ENCODE measurements around the gene DNTT.

Gene DNTT

DNA sequence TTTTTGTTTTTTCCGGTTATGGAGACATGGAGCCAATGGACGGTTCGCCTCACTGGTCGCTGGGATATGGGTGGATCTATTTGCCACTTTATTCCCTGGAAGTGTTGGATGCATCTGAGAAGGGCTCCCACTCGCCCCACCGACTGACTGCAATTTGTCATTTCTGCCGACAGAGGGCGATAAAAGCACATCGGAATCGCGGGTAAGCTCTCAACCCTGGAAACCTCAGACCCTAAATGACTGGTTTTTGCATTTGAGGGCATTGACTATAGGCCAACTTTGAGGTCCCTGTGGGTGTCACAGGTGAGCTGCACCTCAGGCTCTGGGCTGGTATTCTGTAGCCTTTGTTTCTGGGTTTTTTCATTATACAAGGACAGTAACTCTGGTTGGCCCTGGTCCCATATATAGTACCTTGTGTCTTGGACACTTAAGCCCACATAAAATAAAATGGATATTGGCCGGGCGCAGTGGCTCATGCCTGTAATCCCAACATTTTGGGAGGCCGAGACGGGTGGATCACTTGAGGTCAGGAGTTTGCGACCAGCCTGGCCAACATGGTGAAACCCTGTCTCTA is 66.4 kb downstream of the DNTT start:
- TF ChIP-seq, protein P1, sequence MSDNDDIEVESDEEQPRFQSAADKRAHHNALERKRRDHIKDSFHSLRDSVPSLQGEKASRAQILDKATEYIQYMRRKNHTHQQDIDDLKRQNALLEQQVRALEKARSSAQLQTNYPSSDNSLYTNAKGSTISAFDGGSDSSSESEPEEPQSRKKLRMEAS (IDR thresholded peaks at IDR 0.05; ENCODE audit: low read depth, low read length), result no peak
- no peak for TF ChIP-seq MYC (IDR thresholded peaks at IDR 0.05; ENCODE audit: low read depth, low read length)
- TF ChIP-seq, protein P2, sequence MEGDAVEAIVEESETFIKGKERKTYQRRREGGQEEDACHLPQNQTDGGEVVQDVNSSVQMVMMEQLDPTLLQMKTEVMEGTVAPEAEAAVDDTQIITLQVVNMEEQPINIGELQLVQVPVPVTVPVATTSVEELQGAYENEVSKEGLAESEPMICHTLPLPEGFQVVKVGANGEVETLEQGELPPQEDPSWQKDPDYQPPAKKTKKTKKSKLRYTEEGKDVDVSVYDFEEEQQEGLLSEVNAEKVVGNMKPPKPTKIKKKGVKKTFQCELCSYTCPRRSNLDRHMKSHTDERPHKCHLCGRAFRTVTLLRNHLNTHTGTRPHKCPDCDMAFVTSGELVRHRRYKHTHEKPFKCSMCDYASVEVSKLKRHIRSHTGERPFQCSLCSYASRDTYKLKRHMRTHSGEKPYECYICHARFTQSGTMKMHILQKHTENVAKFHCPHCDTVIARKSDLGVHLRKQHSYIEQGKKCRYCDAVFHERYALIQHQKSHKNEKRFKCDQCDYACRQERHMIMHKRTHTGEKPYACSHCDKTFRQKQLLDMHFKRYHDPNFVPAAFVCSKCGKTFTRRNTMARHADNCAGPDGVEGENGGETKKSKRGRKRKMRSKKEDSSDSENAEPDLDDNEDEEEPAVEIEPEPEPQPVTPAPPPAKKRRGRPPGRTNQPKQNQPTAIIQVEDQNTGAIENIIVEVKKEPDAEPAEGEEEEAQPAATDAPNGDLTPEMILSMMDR (IDR thresholded peaks at IDR 0.05; ENCODE audit: low read depth, low read length), result peak; percentile 92
- peak; percentile 69 for DNase-seq (ENCODE audit: low read depth)
- H3K4me3 ChIP-seq (ENCODE audit: low read depth, low read length), result no peak overlapping the region

- H3K4me3 ChIP-seq (ENCODE audit: low read depth, low read length), result no peak overlapping the region
- DNase-seq (ENCODE audit: low read depth), result no peak
- TF ChIP-seq, protein P1 (IDR thresholded peaks at IDR 0.05; ENCODE audit: low read depth, low read length), result no peak
- TF ChIP-seq POLR2A (IDR thresholded peaks at IDR 0.05; ENCODE audit: extremely low read depth, insufficient read length), result no peak
- TF ChIP-seq, protein P2 (IDR thresholded peaks at IDR 0.05; ENCODE audit: low read depth, low read length), result no peak
- no peak for TF ChIP-seq MYC (IDR thresholded peaks at IDR 0.05; ENCODE audit: low read depth, low read length)
These were observed 67.1 kb downstream of the DNTT start for GRCh38 chr10:96371356-96371755.

DNA sequence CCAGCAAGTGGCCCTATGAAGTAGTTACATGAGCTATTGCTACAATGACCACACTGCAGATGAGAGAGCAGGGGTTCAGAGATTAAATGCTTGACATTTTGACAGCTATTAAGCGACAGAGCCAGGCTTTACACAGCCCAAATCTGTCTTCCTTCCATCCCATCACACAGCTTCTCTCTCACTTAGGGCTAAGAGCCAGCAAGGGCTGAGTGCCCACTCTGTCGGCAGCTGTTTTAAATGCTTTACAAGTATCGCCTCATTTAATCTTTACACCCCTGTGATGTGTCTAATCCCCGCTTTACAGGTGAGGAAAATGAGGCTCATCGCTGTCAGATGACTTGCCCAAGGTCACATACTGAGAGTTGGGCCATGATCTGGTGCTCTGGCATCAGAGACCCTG is 69.8 kb downstream of the DNTT start:
- H3K4me3 ChIP-seq (ENCODE audit: low read depth, low read length), result no peak overlapping the region
- DNase-seq (ENCODE audit: low read depth), result no peak
- TF ChIP-seq MYC (IDR thresholded peaks at IDR 0.05; ENCODE audit: low read depth, low read length) (no peak), POLR2A (IDR thresholded peaks at IDR 0.05; ENCODE audit: extremely low read depth, insufficient read length) (no peak)
- TF ChIP-seq, protein P2 (IDR thresholded peaks at IDR 0.05; ENCODE audit: low read depth, low read length), result no peak
- TF ChIP-seq, protein P1 (IDR thresholded peaks at IDR 0.05; ENCODE audit: low read depth, low read length), result no peak

GRCh38 chr10:96374639-96374984 is 70.4 kb downstream of the DNTT start:
- DNase-seq (ENCODE audit: low read depth), result no peak
- TF ChIP-seq MYC (IDR thresholded peaks at IDR 0.05; ENCODE audit: low read depth, low read length), result no peak
- TF ChIP-seq POLR2A (IDR thresholded peaks at IDR 0.05; ENCODE audit: extremely low read depth, insufficient read length), result no peak
- TF ChIP-seq, protein P2 (IDR thresholded peaks at IDR 0.05; ENCODE audit: low read depth, low read length), result no peak
- TF ChIP-seq, protein P1 (IDR thresholded peaks at IDR 0.05; ENCODE audit: low read depth, low read length), result no peak
- no peak overlapping the region for H3K4me3 ChIP-seq (ENCODE audit: low read depth, low read length)

DNA sequence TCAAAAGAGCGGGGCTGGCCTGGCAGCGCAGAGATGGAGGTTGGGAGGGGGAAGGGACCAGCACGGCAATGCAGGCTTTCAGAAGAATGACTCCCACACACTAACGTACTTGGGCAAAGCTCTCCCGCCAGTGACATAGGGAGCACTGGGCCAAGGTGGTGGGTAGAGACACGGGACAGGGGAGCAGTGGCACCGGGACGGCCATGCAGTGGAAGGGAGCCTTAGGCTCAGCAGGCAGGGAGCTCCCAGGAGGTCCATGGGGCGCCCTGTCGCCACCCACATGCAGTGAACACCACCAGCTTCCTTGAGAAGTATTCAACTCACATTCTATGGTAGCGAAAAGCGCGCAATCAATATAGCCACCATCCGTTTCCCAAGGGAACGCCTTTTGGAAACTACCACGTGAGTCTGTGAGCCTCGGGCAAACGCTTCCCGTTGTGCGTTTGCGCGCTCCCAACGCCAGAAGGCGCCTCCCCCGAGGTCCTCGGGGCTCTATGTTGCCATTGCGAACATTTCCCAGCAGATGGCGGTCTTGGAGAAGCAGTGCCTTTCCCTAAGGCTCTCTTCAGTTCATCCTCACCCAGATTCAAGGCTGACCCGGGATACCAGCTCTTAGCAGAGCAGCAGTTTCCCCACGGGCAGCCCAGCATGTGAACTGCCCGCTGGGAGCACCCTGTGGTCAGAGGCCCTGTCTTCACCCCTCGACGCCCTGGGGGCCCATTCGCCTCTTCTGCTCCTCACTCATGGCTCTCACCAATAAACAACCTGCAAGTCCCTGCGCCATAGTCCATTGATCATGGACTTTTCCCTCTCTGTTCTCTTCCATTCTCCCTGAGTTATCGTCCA is 71.0 kb downstream of the DNTT start:
- TF ChIP-seq, protein P2 (IDR thresholded peaks at IDR 0.05; ENCODE audit: low read depth, low read length), result peak; percentile 97
- TF ChIP-seq POLR2A (IDR thresholded peaks at IDR 0.05; ENCODE audit: extremely low read depth, insufficient read length), result no peak
- TF ChIP-seq, protein P1 (IDR thresholded peaks at IDR 0.05; ENCODE audit: low read depth, low read length), result peak; percentile 76
- no peak for TF ChIP-seq MYC (IDR thresholded peaks at IDR 0.05; ENCODE audit: low read depth, low read length)
- peak; percentile 97 for DNase-seq (ENCODE audit: low read depth)

More for the DNA sequence above, 71.0 kb downstream of the DNTT start:
- peak overlapping the region; percentile 57 for H3K4me3 ChIP-seq (ENCODE audit: low read depth, low read length)

Data from NB4 (cell line).